Measurements from ENCODE around the gene PWWP3B. TPM values are rescaled to one million over a fixed set of nuclear protein-coding genes. Genes with fewer than 3 reads are reported as not detected.

Gene PWWP3B
- total RNA-seq, 1 experiment from 2014 or later = 0.26 TPM

GRCh38 chrX:106177106-106177981 is 9.2 kb downstream of the PWWP3B start:
- Mint-ChIP-seq H3K9me3 (peaks cover 42 to 83% of the 10 kb centered on the region in 2 experiments), H3K4me1 (peaks cover 3 to 9% of the 10 kb centered on the region in 2 experiments; a peak in 3 of 4 replicates), H3K36me3 (ENCODE audit: insufficient read depth in 1 of 3, low read depth in 3 of 3) (no peaks in the 10 kb centered on the region; a peak in 3 of 7 replicates), H3K27ac (peak overlapping the region in 2 of 3 experiments; percentile 3 to 49; a peak in 3 of 7 replicates), H3K4me3 (peak overlapping the region; percentile 62 to 71), H3K27me3 (ENCODE audit: low read depth) (no peaks in the 10 kb centered on the region)
- Histone ChIP-seq H3K79me1 (ENCODE audit: insufficient read depth, low read depth, low read length, poor library complexity, severe bottlenecking) (no peaks in the 10 kb centered on the region), H3K27me3 (ENCODE audit: insufficient read depth, low read length) (no peaks in the 10 kb centered on the region), H3K4ac (ENCODE audit: low read depth, low read length) (no peak overlapping the region), H2BK20ac (ENCODE audit: low read depth, low read length, poor library complexity, severe bottlenecking) (no peak overlapping the region), H4K20me1 (ENCODE audit: control insufficient read depth, insufficient read depth, insufficient read length) (no peaks in the 10 kb centered on the region), H3K79me2 (ENCODE audit: insufficient read depth, low read length) (no peaks in the 10 kb centered on the region), H3K9me3 (ENCODE audit: control insufficient read depth, low read depth, low read length) (no peaks in the 10 kb centered on the region), H3T11ph (ENCODE audit: low read length) (no peak overlapping the region), H4K91ac (ENCODE audit: insufficient read length, low read depth, low read length) (no peak overlapping the region), H4K5ac (ENCODE audit: insufficient read length, low read depth, low read length) (no peak overlapping the region), H2AK5ac (ENCODE audit: insufficient read length, low read length) (no peak overlapping the region), H3K18ac (ENCODE audit: insufficient read length, low read depth, low read length) (no peak overlapping the region), H3K9ac (ENCODE audit: extremely low read depth, insufficient read length, low read length) (no peak overlapping the region), H3K27ac (ENCODE audit: insufficient read length, low read depth, low read length) (no peak overlapping the region), H3K14ac (ENCODE audit: insufficient read depth, low read length) (no peak overlapping the region), H3K23ac (ENCODE audit: insufficient read length, low read depth, low read length) (no peak overlapping the region), H3K23me2 (ENCODE audit: insufficient read length, low read depth, low read length, poor library complexity, severe bottlenecking) (no peaks in the 10 kb centered on the region), H2BK5ac (ENCODE audit: insufficient read length, low read length) (no peak overlapping the region), H2BK15ac (ENCODE audit: low read depth, low read length) (no peak overlapping the region), H4K8ac (replicated peaks; ENCODE audit: insufficient read length, low read depth, low read length) (no peak overlapping the region), H3K56ac (ENCODE audit: insufficient read length, low read depth, low read length) (no peak overlapping the region), H3K4me1 (ENCODE audit: insufficient read depth, low read length) (no peaks in the 10 kb centered on the region), H2BK12ac (ENCODE audit: insufficient read length, low read depth, low read length) (no peak overlapping the region), H3K4me2 (ENCODE audit: insufficient read depth, insufficient read length, low read length) (peak overlapping the region; percentile 30), H2BK120ac (ENCODE audit: low read depth, low read length, poor library complexity, severe bottlenecking) (no peak overlapping the region), H2AFZ (ENCODE audit: low read length) (no peak overlapping the region)
- no CpG with 5 or more reads among the region's 22 CpGs for WGBS (ENCODE audit: extremely low coverage, insufficient read length, low lambda C conversion rate)
- DNase-seq = peak; percentile 79
- TF ChIP-seq CTCF (conservative IDR thresholded peaks at IDR 0.05) = no peak

All from H9 (cell line).